B cell (primary cell): Measurements from ENCODE around the gene ARSJ. TPM values are rescaled to one million over a fixed set of nuclear protein-coding genes. Genes with fewer than 3 reads are reported as not detected.

ENCODE experiments used
- ATAC-seq: fragments of 200-7000 bp; cut with Tn5 transposase; one replicate; pipeline ENCODE4 v1.10.0; 2021; ENCODE audit warnings: low read depth, mild to moderate bottlenecking, moderate number of reproducible peaks, moderate library complexity
- CTCF ChIA-PET: fragments of 350-600 bp; sonication (Branson Sonifier 250); formaldehyde crosslinking; loops from one replicate; lab custom pipeline; 2021; ENCODE audit warnings: antibody characterized with exemption, inconsistent platforms; lab: Charles Lee
- POLR2A ChIA-PET: fragments of 350-600 bp; sonication (Branson Sonifier 250); formaldehyde crosslinking; loops from one replicate; lab custom pipeline; 2021; ENCODE audit warnings: antibody characterized with exemption; lab: Charles Lee
- DNase-seq: peaks from one replicate; pipeline ENCODE4 v3.0.0; 2013
- H2AFZ ChIP-seq: 2 replicates; pipeline ENCODE4 v1.6.1; 2012; ENCODE audit warnings: mild to moderate bottlenecking, low read depth, low read length; ENCODE audit not compliant: insufficient read depth, poor library complexity, severe bottlenecking
- H3K27ac ChIP-seq, 2 donors: 1 replicate in 1 of 2; 2 replicates in 1 of 2; pipeline ENCODE4 v1.5.1; 2012 to 2013; ENCODE audit warnings: low read length in 2 of 2, mild to moderate bottlenecking in 2 of 2, moderate library complexity in 1 of 2
- H3K27me3 ChIP-seq, 4 experiments: fragments of 200-600 bp in 1 of 4; sonication (generic) in 1 of 4; replicated peaks in 1 of 4; 1 replicate in 2 of 4; 2 replicates in 2 of 4; pipeline versions ENCODE4 v1.6.1 to v1.7.0; 2013 to 2016; ENCODE audit warnings: low read length in 3 of 4, mild to moderate bottlenecking in 2 of 4, mixed read lengths in 1 of 4, moderate library complexity in 1 of 4; ENCODE audit not compliant: insufficient read depth in 4 of 4, control insufficient read depth in 3 of 4; ENCODE audit errors: control extremely low read depth in 1 of 4
- H3K36me3 ChIP-seq, 2 experiments: replicated peaks in 1 of 2; 1 replicate in 1 of 2; 2 replicates in 1 of 2; pipeline versions ENCODE4 v1.6.1 to v1.7.1; 2013; ENCODE audit warnings: low read length in 1 of 2; ENCODE audit not compliant: insufficient read depth in 2 of 2, control insufficient read depth in 1 of 2; ENCODE audit errors: control extremely low read depth in 1 of 2, extremely low read depth in 1 of 2
- H3K4me1 ChIP-seq, 2 donors: fragments of 200-600 bp in 1 of 2; sonication (generic) in 1 of 2; 1 replicate in 1 of 2; 2 replicates in 1 of 2; pipeline versions ENCODE4 v1.5.1 to v1.6.1; 2013 to 2017; ENCODE audit warnings: low read length in 2 of 2; ENCODE audit not compliant: control insufficient read depth in 2 of 2, insufficient read depth in 2 of 2
- H3K4me2 ChIP-seq: replicated peaks from 2 replicates; pipeline ENCODE3; 2012; ENCODE audit warnings: mild to moderate bottlenecking, low read depth, low read length; ENCODE audit not compliant: poor library complexity, severe bottlenecking
- H3K4me3 ChIP-seq, 5 experiments: fragments of 200-600 bp in 1 of 5; sonication (generic) in 1 of 5; 1 replicate in 3 of 5; 2 replicates in 2 of 5; pipeline versions ENCODE4 v1.5.1 to v1.7.0; 2011 to 2016; ENCODE audit warnings: low read length in 4 of 5, mild to moderate bottlenecking in 4 of 5, low read depth in 2 of 5, control low read depth in 1 of 5, moderate library complexity in 1 of 5; ENCODE audit not compliant: insufficient read depth in 1 of 5; ENCODE audit errors: control extremely low read depth in 1 of 5, extremely low read depth in 1 of 5
- H3K79me2 ChIP-seq: fragments of 200-600 bp; sonication (generic); one replicate; pipeline ENCODE4 v1.6.0; 2016; ENCODE audit warnings: low read length; ENCODE audit not compliant: control insufficient read depth, insufficient read depth
- H3K9ac ChIP-seq: fragments of 200-600 bp; sonication (generic); 2 replicates; pipeline ENCODE4 v1.6.1; 2017; ENCODE audit warnings: mild to moderate bottlenecking, low read length, moderate library complexity
- H3K9me3 ChIP-seq, 3 donors: one replicate each; pipeline versions ENCODE4 v1.6.1 to v1.7.1; 2013; ENCODE audit warnings: low read length in 2 of 3; ENCODE audit not compliant: control insufficient read depth in 2 of 3, insufficient read depth in 1 of 3; ENCODE audit errors: control extremely low read depth in 1 of 3
- H4K20me1 ChIP-seq: 2 replicates; pipeline ENCODE4 v1.6.0; 2012; ENCODE audit warnings: mild to moderate bottlenecking, low read length; ENCODE audit not compliant: insufficient read depth, control insufficient read depth, poor library complexity, severe bottlenecking
- H3K27ac Mint-ChIP-seq: one replicate; pipeline ENCODE4 v1.8.0; 2021; ENCODE audit warnings: mixed read lengths
- H3K27me3 Mint-ChIP-seq: one replicate; pipeline ENCODE4 v1.8.0; 2021; ENCODE audit warnings: mixed read lengths
- H3K4me1 Mint-ChIP-seq: one replicate; pipeline ENCODE4 v1.8.0; 2021; ENCODE audit warnings: mixed read lengths
- H3K4me3 Mint-ChIP-seq: one replicate; pipeline ENCODE4 v1.8.0; 2021; ENCODE audit warnings: mixed read lengths
- H3K9me3 Mint-ChIP-seq: one replicate; pipeline ENCODE4 v1.8.0; 2022; ENCODE audit warnings: mixed read lengths; ENCODE audit not compliant: insufficient read depth
- EZH2 ChIP-seq: IDR thresholded peaks from 2 replicates; pipeline ENCODE4 v1.6.1; 2012; ENCODE audit warnings: borderline replicate concordance, low read depth, mild to moderate bottlenecking, moderate library complexity, low read length; ENCODE audit not compliant: insufficient read depth, poor library complexity, severe bottlenecking
- WGBS: methylation state at CpG from one replicate; pipeline ENCODE4 v1.1.5; 2013; ENCODE audit warnings: missing lambda C conversion rate; ENCODE audit not compliant: insufficient coverage; 5-methylcytosine and 5-hydroxymethylcytosine counted together
- intact Hi-C: fragments of 100-400 bp; cut with micrococcal nuclease; formaldehyde crosslinking; loops from one replicate; pipeline ENCODE4 v1.10.0; 2022
- polyA plus RNA-seq: library from polyadenylated mRNA; depleted of rRNA; stranded (reverse); fragments of >200 nt; gene quantifications from 2 replicates; pipeline ENCODE4 v1.2.3, GENCODE V29; 2012
- total RNA-seq, 2 donors: library from RNA; stranded (reverse); fragments of 120-200 nt in 1 of 2; gene quantifications; 1 replicate in 1 of 2; 2 replicates in 1 of 2; pipeline versions ENCODE4 v1.2.3 to v1.2.4, GENCODE V29; 2013 to 2022
- TF ChIP-seq, protein P1 (sequence below): fragments of 200-600 bp; IDR thresholded peaks from one replicate; pipeline ENCODE4 v1.8.0; 2022; ENCODE audit warnings: antibody characterized with exemption, mild to moderate bottlenecking

Gene ARSJ
- total and polyA plus RNA-seq, 2 donors (not counting 1 experiment from before 2014, with no cell fraction given): not detected

DNA sequence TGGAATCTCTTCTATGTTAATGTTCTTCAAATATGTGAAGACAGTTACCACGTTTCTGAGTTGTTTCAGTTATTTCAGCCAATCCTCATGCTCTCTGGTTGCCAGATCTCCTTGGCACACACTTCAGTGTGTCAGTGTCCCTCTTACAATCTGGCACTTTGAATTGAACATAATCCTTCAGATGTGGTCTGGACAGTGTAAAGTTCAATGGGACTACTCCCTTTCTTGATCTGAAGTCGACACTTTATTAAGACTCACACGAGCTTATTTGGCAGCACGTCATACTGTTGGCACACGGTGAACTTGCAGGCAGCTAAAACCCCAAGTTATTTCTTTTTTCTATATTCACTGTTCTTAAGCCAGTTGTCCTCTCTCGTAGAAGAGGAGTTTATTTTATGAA is 28.2 kb downstream of the ARSJ start:
- WGBS: 93% methylated on average over 2 of the region's 6 CpGs
- no peak overlapping the region for H3K4me3 ChIP-seq
- H3K27ac ChIP-seq: no peak overlapping the region
- no peaks in the 10 kb centered on the region for H4K20me1 ChIP-seq
- no peaks in the 10 kb centered on the region for H3K36me3 ChIP-seq
- no peak overlapping the region for H3K4me3 Mint-ChIP-seq
- H2AFZ ChIP-seq: no peak overlapping the region
- TF ChIP-seq EZH2: no peak
- TF ChIP-seq, protein P1, sequence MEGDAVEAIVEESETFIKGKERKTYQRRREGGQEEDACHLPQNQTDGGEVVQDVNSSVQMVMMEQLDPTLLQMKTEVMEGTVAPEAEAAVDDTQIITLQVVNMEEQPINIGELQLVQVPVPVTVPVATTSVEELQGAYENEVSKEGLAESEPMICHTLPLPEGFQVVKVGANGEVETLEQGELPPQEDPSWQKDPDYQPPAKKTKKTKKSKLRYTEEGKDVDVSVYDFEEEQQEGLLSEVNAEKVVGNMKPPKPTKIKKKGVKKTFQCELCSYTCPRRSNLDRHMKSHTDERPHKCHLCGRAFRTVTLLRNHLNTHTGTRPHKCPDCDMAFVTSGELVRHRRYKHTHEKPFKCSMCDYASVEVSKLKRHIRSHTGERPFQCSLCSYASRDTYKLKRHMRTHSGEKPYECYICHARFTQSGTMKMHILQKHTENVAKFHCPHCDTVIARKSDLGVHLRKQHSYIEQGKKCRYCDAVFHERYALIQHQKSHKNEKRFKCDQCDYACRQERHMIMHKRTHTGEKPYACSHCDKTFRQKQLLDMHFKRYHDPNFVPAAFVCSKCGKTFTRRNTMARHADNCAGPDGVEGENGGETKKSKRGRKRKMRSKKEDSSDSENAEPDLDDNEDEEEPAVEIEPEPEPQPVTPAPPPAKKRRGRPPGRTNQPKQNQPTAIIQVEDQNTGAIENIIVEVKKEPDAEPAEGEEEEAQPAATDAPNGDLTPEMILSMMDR: no peak
- H3K9me3 Mint-ChIP-seq: no peaks in the 10 kb centered on the region
- H3K9me3 ChIP-seq: no peaks in the 10 kb centered on the region
- no peaks in the 10 kb centered on the region for H3K4me1 Mint-ChIP-seq
- intact Hi-C loops: no loop called here
- H3K9ac ChIP-seq: no peak overlapping the region
- DNase-seq (no peak), ATAC-seq (no peak)
- H3K27me3 Mint-ChIP-seq: peaks cover 10% of the 10 kb centered on the region
- H3K27me3 ChIP-seq: peaks cover 0 to 14% (median 2%) of the 10 kb centered on the region in 4 experiments
- H3K4me1 ChIP-seq: no peaks in the 10 kb centered on the region
- H3K27ac Mint-ChIP-seq: no peak overlapping the region
- ChIA-PET POLR2A (interaction anchor here (0.6 kb wide), 1 partner anchor 183 kb away, joined by 15 read pairs; no protein-coding TSS in a partner anchor), CTCF (interaction anchor here (1.1 to 1.3 kb wide), 2 partner anchors 16 to 556 kb away, joined by 3 read pairs; no protein-coding TSS in a partner anchor)
- H3K4me2 ChIP-seq: no peak overlapping the region
- no peaks in the 10 kb centered on the region for H3K79me2 ChIP-seq

- Mint-ChIP-seq H3K27ac (no peak overlapping the region), H3K4me3 (no peak overlapping the region), H3K4me1 (no peaks in the 10 kb centered on the region), H3K27me3 (peaks cover 14% of the 10 kb centered on the region), H3K9me3 (no peaks in the 10 kb centered on the region)
- CTCF ChIA-PET: interaction anchor here (1.0 to 1.3 kb wide), 2 partner anchors 15 to 435 kb away, joined by 3 read pairs; no protein-coding TSS in a partner anchor
- no peak for ATAC-seq
- Histone ChIP-seq H2AFZ (no peak overlapping the region), H3K27me3 (peaks cover 0 to 16% (median 3%) of the 10 kb centered on the region in 4 experiments), H3K79me2 (no peaks in the 10 kb centered on the region), H3K36me3 (no peaks in the 10 kb centered on the region), H3K4me1 (no peaks in the 10 kb centered on the region), H3K4me2 (no peak overlapping the region), H4K20me1 (no peaks in the 10 kb centered on the region), H3K9me3 (no peaks in the 10 kb centered on the region), H3K4me3 (no peak overlapping the region), H3K9ac (no peak overlapping the region), H3K27ac (no peak overlapping the region)
- TF ChIP-seq EZH2: no peak
- TF ChIP-seq, protein P1: no peak
- DNase-seq: no peak
- intact Hi-C loops: no loop called here
- POLR2A ChIA-PET: no interaction called here
These were observed 29.2 kb downstream of the ARSJ start for GRCh38 chr4:113950207-113950606.
